C4-2B (cell line): Measurements from ENCODE around the gene EGFLAM.

Source experiments
- H3K27ac ChIP-seq: fragments of 450-650 bp; 2 replicates; pipeline ENCODE4 v1.5.1; 2017
- CTCF ChIP-seq: fragments of 450-650 bp; conservative IDR thresholded peaks from 2 replicates; pipeline ENCODE4 v1.5.1; 2017; ENCODE audit warnings: mild to moderate bottlenecking
- ZFX ChIP-seq: fragments of 450-650 bp; IDR thresholded peaks from 2 replicates; pipeline ENCODE4 v1.6.1; 2017

EGFLAM gene

GRCh38 chr5:38362713-38363112 lies 104.4 kb downstream of the EGFLAM start:
- TF ChIP-seq CTCF (no peak), ZFX (no peak)

GRCh38 chr5:38364825-38365224 lies 106.5 kb downstream of the EGFLAM start:
- H3K27ac ChIP-seq: no peak overlapping the region
- TF ChIP-seq CTCF (no peak), ZFX (no peak)

More at GRCh38 chr5:38362713-38363112, 104.4 kb downstream of the EGFLAM start:
- no peak overlapping the region for H3K27ac ChIP-seq

GRCh38 chr5:38367410-38367809 lies 109.1 kb downstream of the EGFLAM start:
- no peak overlapping the region for H3K27ac ChIP-seq
- no peak for TF ChIP-seq ZFX
- no peak for TF ChIP-seq CTCF

- no peak for TF ChIP-seq CTCF
- TF ChIP-seq ZFX: no peak
Observed at GRCh38 chr5:38367966-38368365, 109.6 kb downstream of the EGFLAM start.

GRCh38 chr5:38369692-38370091 lies 111.3 kb downstream of the EGFLAM start:
- no peak overlapping the region for H3K27ac ChIP-seq
- TF ChIP-seq CTCF (no peak), ZFX (no peak)

More at GRCh38 chr5:38367966-38368365, 109.6 kb downstream of the EGFLAM start:
- H3K27ac ChIP-seq: no peak overlapping the region

GRCh38 chr5:38370358-38371100 lies 112.2 kb downstream of the EGFLAM start:
- no peak for TF ChIP-seq CTCF
- TF ChIP-seq ZFX: no peak

GRCh38 chr5:38371596-38371995 lies 113.2 kb downstream of the EGFLAM start:
- TF ChIP-seq CTCF: no peak
- no peak for TF ChIP-seq ZFX
- H3K27ac ChIP-seq: no peak overlapping the region

More at GRCh38 chr5:38370358-38371100, 112.2 kb downstream of the EGFLAM start:
- H3K27ac ChIP-seq: no peak overlapping the region
